ENCODE results near the gene HOMER3.

- TF ChIP-seq EZH2 (IDR thresholded peaks at IDR 0.05; ENCODE audit: insufficient read depth, poor library complexity, severe bottlenecking): no peak
- TF ChIP-seq EZH2phosphoT487 (IDR thresholded peaks at IDR 0.05; ENCODE audit: insufficient read depth, low read depth): no peak
These were observed 7.7 kb downstream of the HOMER3 start for GRCh38 chr19:18933297-18933696.
